ENCODE results near the gene TCF4.

DNA sequence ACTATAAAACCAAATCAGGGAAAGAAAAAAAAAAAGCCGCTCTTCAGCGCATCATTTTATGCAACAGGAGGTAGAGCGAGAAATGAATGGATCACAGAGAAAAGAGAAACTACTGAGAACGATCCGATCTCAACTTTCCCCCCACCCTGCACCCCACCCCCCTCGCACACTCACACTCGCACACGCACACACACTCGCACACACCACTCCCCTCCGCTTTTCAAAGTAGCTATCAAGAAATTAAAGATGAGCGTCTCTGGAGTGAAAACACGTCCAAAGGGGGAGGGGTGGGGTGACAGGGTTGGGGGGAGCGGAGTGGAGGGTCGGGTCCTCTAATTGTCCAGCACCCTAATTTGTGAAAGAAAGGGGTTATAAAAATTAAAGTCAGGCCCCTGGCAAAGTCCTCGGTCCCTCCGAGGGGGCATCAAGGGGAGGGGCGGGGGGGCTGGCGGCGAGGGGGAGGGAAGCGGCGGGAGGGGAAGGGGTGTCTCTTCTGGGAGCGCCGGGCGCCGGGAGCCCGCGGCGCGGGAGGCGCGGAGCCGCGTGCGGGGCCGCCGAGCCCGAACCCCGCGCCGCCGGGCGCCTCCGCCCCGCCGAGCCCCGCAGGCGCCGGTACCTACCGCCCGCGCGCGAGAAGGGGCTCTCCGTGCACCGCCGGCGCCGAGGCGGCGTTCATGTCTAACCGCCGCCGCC, 428 bp downstream of the TCF4 start:
- no peak for TF ChIP-seq EZH2 (IDR thresholded peaks at IDR 0.05; ENCODE audit: borderline replicate concordance, insufficient read depth, low read depth, low read length, poor library complexity, severe bottlenecking)
- TF ChIP-seq, protein P1, sequence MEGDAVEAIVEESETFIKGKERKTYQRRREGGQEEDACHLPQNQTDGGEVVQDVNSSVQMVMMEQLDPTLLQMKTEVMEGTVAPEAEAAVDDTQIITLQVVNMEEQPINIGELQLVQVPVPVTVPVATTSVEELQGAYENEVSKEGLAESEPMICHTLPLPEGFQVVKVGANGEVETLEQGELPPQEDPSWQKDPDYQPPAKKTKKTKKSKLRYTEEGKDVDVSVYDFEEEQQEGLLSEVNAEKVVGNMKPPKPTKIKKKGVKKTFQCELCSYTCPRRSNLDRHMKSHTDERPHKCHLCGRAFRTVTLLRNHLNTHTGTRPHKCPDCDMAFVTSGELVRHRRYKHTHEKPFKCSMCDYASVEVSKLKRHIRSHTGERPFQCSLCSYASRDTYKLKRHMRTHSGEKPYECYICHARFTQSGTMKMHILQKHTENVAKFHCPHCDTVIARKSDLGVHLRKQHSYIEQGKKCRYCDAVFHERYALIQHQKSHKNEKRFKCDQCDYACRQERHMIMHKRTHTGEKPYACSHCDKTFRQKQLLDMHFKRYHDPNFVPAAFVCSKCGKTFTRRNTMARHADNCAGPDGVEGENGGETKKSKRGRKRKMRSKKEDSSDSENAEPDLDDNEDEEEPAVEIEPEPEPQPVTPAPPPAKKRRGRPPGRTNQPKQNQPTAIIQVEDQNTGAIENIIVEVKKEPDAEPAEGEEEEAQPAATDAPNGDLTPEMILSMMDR (IDR thresholded peaks at IDR 0.05), result no peak

Data from B cell (primary cell).